ENCODE measurements around the gene SAMMSON.

GRCh38 chr3:70114431-70114830, 114.9 kb downstream of the SAMMSON start:
- no peak for TF ChIP-seq CTCF (IDR thresholded peaks at IDR 0.05)
- TF ChIP-seq EZH2 (IDR thresholded peaks at IDR 0.05; ENCODE audit: borderline replicate concordance, insufficient read depth, low read depth, low read length, poor library complexity, severe bottlenecking), result no peak
